Camera-type eye (tissue), 1 donor: ENCODE data around the gene MCRIP1. TPM values are rescaled to one million over a fixed set of nuclear protein-coding genes. Genes with fewer than 3 reads are reported as not detected.

Experiments
- total RNA-seq: library from RNA; depleted of rRNA; stranded (reverse); fragments of >200 nt; gene quantifications from one replicate; pipeline ENCODE4 v1.2.3, GENCODE V29; 2014

Gene MCRIP1
- 76.1 TPM for total RNA-seq

GRCh38 chr17:81833160-81833920 lies at the start of gene MCRIP1:
Gene MCRIP1, minus strand, starts transcription at chr17:81833291. Its CDS starts 8,785 bp downstream, at chr17:81824506.

GRCh38 chr17:81870981-81871386 lies 37.9 kb upstream of the MCRIP1 start, which contains the start of gene ARHGDIA:
Gene ARHGDIA, minus strand, starts transcription at chr17:81871337. Its CDS starts 1,407 bp downstream, at chr17:81869930.

GRCh38 chr17:81859906-81860755 lies 27.0 kb upstream of the MCRIP1 start, which contains the start of gene P4HB:
Gene P4HB, minus strand, starts transcription at chr17:81860535. Its CDS starts 64 bp downstream, at chr17:81860471.

GRCh38 chr17:81834831-81835267 lies 1.8 kb upstream of the MCRIP1 start, which contains the start of gene PPP1R27:
Gene PPP1R27, minus strand, starts transcription at chr17:81835050. Its CDS starts 97 bp downstream, at chr17:81834953.

GRCh38 chr17:81803728-81804558 lies 29.1 kb downstream of the MCRIP1 start, which contains the start of gene GCGR:
Gene GCGR, plus strand, starts transcription at chr17:81804150. Its CDS starts 4,869 bp downstream, at chr17:81809019.

Other genes with a start within 250 kb of the MCRIP1 start
- 75.5 TPM for gene NPLOC4, start 196.2 kb downstream of the MCRIP1 start, total RNA-seq
- 39.1 TPM for gene TSPAN10, start 196.1 kb downstream of the MCRIP1 start, total RNA-seq
- 6.4 TPM for gene PDE6G, start 176.7 kb downstream of the MCRIP1 start, total RNA-seq
- 21.6 TPM for gene OXLD1, start 166.7 kb downstream of the MCRIP1 start, total RNA-seq
- 33.9 TPM for gene CCDC137, start 166.6 kb downstream of the MCRIP1 start, total RNA-seq
- gene ARL16, start 149.5 kb downstream of the MCRIP1 start, total RNA-seq = 39.8 TPM
- 54.9 TPM for gene HGS, start 149.3 kb downstream of the MCRIP1 start, total RNA-seq
- 9.3 TPM for gene MRPL12, start 129.9 kb downstream of the MCRIP1 start, total RNA-seq
- gene SLC25A10, start 121.0 kb downstream of the MCRIP1 start, total RNA-seq = 12.3 TPM
- 0.27 TPM for gene GCGR, start 29.1 kb downstream of the MCRIP1 start, total RNA-seq
- not detected for gene PPP1R27, start 1.8 kb upstream of the MCRIP1 start, total RNA-seq
- gene P4HB, start 27.2 kb upstream of the MCRIP1 start, total RNA-seq = 232 TPM
- gene ARHGDIA, start 38.0 kb upstream of the MCRIP1 start, total RNA-seq = 54.5 TPM
- 77.1 TPM for gene ALYREF, start 58.3 kb upstream of the MCRIP1 start, total RNA-seq
- 86.6 TPM for gene ANAPC11, start 58.4 kb upstream of the MCRIP1 start, total RNA-seq
- gene NPB, start 68.9 kb upstream of the MCRIP1 start, total RNA-seq = 4.9 TPM
- gene PCYT2, start 78.1 kb upstream of the MCRIP1 start, total RNA-seq = 16.2 TPM
- 13.4 TPM for gene SIRT7, start 84.9 kb upstream of the MCRIP1 start, total RNA-seq
- gene MAFG, start 94.4 kb upstream of the MCRIP1 start, total RNA-seq = 17.0 TPM
- gene PYCR1, start 104.0 kb upstream of the MCRIP1 start, total RNA-seq = 54.3 TPM
- gene MYADML2, start 113.9 kb upstream of the MCRIP1 start, total RNA-seq = 3.1 TPM
- 2.0 TPM for gene NOTUM, start 127.9 kb upstream of the MCRIP1 start, total RNA-seq
- gene ASPSCR1, start 144.3 kb upstream of the MCRIP1 start, total RNA-seq = 29.6 TPM
- 20.3 TPM for gene CENPX, start 189.6 kb upstream of the MCRIP1 start, total RNA-seq
- gene LRRC45, start 190.0 kb upstream of the MCRIP1 start, total RNA-seq = 15.0 TPM
- 17.8 TPM for gene RAC3, start 198.4 kb upstream of the MCRIP1 start, total RNA-seq
- 39.0 TPM for gene DCXR, start 204.4 kb upstream of the MCRIP1 start, total RNA-seq
- gene RFNG, start 218.5 kb upstream of the MCRIP1 start, total RNA-seq = 43.2 TPM
- 120 TPM for gene GPS1, start 218.6 kb upstream of the MCRIP1 start, total RNA-seq
- gene DUS1L, start 232.5 kb upstream of the MCRIP1 start, total RNA-seq = 60.2 TPM